WERI-Rb-1 (cell line): ENCODE measurements around the gene POU2F2.
"Not testable (repeated sequence)": the region's sequence is repeated elsewhere in the genome, so short reads cannot be mapped to it uniquely, and the experiment has no call there.

Source experiments
- DNase-seq: peaks from one replicate; pipeline ENCODE4 v3.0.0-alpha.2; 2020
- H3K27ac ChIP-seq: fragments of 250-450 bp; sonication (Bioruptor Pico); 2 replicates; pipeline ENCODE4 v1.5.1; 2020; ENCODE audit warnings: mild to moderate bottlenecking, moderate library complexity
- H3K27me3 ChIP-seq: fragments of 250-450 bp; sonication (Bioruptor Pico); 2 replicates; pipeline ENCODE4 v1.5.1; 2021; ENCODE audit warnings: mild to moderate bottlenecking, low read depth, moderate library complexity; ENCODE audit not compliant: insufficient read depth, severe bottlenecking
- H3K36me3 ChIP-seq: fragments of 250-450 bp; sonication (Bioruptor Pico); 2 replicates; pipeline ENCODE4 v1.5.1; 2020; ENCODE audit warnings: mild to moderate bottlenecking, moderate library complexity
- H3K4me3 ChIP-seq: 2 replicates; pipeline ENCODE4 v1.5.1; 2011; ENCODE audit warnings: low read depth, mild to moderate bottlenecking, control low read depth, low read length
- H3K9me3 ChIP-seq: fragments of 250-450 bp; sonication (Bioruptor Pico); 2 replicates; pipeline ENCODE4 v1.5.1; 2021; ENCODE audit warnings: mild to moderate bottlenecking, moderate library complexity; ENCODE audit not compliant: severe bottlenecking
- CTCF ChIP-seq: IDR thresholded peaks from 2 replicates; pipeline ENCODE4 v1.5.1; 2011; ENCODE audit warnings: low read depth, mild to moderate bottlenecking, control low read depth, inconsistent platforms, low read length

POU2F2 gene

GRCh38 chr19:42052241-42052863, 79.9 kb downstream of the POU2F2 start:
- Histone ChIP-seq H3K9me3 (no peaks in the 10 kb centered on the region), H3K4me3 (no peak overlapping the region), H3K27me3 (no peaks in the 10 kb centered on the region), H3K27ac (peak overlapping the region; percentile 90), H3K36me3 (peaks cover 62% of the 10 kb centered on the region)
- no peak for TF ChIP-seq CTCF
- peak; percentile 72 for DNase-seq

- no peaks in the 10 kb centered on the region for H3K27me3 ChIP-seq
- DNase-seq = no peak
- no peak for TF ChIP-seq CTCF
- H3K4me3 ChIP-seq = no peak overlapping the region
- H3K27ac ChIP-seq = peak overlapping the region; percentile 90
- H3K36me3 ChIP-seq = peaks cover 59% of the 10 kb centered on the region
- H3K9me3 ChIP-seq = no peaks in the 10 kb centered on the region
Observed at GRCh38 chr19:42051166-42052115, 80.8 kb downstream of the POU2F2 start.

- Histone ChIP-seq H3K27ac (no peak overlapping the region), H3K27me3 (no peaks in the 10 kb centered on the region), H3K4me3 (no peak overlapping the region), H3K36me3 (peaks cover 51% of the 10 kb centered on the region), H3K9me3 (no peaks in the 10 kb centered on the region)
- no peak for TF ChIP-seq CTCF
- no peak for DNase-seq
Observed at GRCh38 chr19:42048992-42049391, 83.3 kb downstream of the POU2F2 start.

- Histone ChIP-seq H3K27ac (no peak overlapping the region), H3K36me3 (peaks cover 45% of the 10 kb centered on the region), H3K9me3 (no peaks in the 10 kb centered on the region), H3K27me3 (no peaks in the 10 kb centered on the region), H3K4me3 (no peak overlapping the region)
- DNase-seq = no peak
- TF ChIP-seq CTCF = no peak
Observed at GRCh38 chr19:42045575-42045974, 86.7 kb downstream of the POU2F2 start.

- Histone ChIP-seq H3K9me3 (no peaks in the 10 kb centered on the region), H3K27me3 (no peaks in the 10 kb centered on the region), H3K36me3 (peaks cover 54% of the 10 kb centered on the region), H3K27ac (peak overlapping the region; percentile 91), H3K4me3 (no peak overlapping the region)
- TF ChIP-seq CTCF = no peak
- DNase-seq = no peak
Observed at GRCh38 chr19:42042455-42043170, 89.6 kb downstream of the POU2F2 start.

- DNase-seq, H3K27me3 ChIP-seq, H3K27ac ChIP-seq, H3K9me3 ChIP-seq, H3K4me3 ChIP-seq: not testable (repeated sequence)
- H3K36me3 ChIP-seq = peaks cover 60% of the 10 kb centered on the region
Observed at GRCh38 chr19:42040491-42040890, 91.8 kb downstream of the POU2F2 start.
